Gastroesophageal sphincter (tissue), 3 donors: ENCODE data around the gene CNN2.
"Not testable (repeated sequence)": the region's sequence is repeated elsewhere in the genome, so short reads cannot be mapped to it uniquely, and the experiment has no call there.

Source experiments
- CTCF ChIP-seq, 4 experiments: fragments of 200-600 bp in 2 of 4; fragments of 450-650 bp in 2 of 4; sonication (generic) in 1 of 4; IDR thresholded peaks; one replicate each; pipeline ENCODE4 v1.5.1; 2017 to 2019; ENCODE audit warnings: antibody characterized with exemption in 4 of 4, mild to moderate bottlenecking in 2 of 4, moderate library complexity in 2 of 4
- POLR2A ChIP-seq, 2 donors: fragments of 450-650 bp; IDR thresholded peaks; one replicate each; pipeline ENCODE4 v1.6.1; 2017; ENCODE audit warnings: antibody characterized with exemption in 2 of 2, mild to moderate bottlenecking in 2 of 2, moderate library complexity in 1 of 2

- TF ChIP-seq CTCF, POLR2A (IDR thresholded peaks at IDR 0.05): not testable (repeated sequence)
Measured at GRCh38 chr19:1025080-1025479, 1.3 kb upstream of the CNN2 start.
